Effector CD8-positive, alpha-beta T cell (primary cell): ENCODE results near the gene ADCY3.

Experiments used
- DNase-seq: peaks from one replicate; lab custom pipeline; 2025; lab: John Stamatoyannopoulos, UW

The ADCY3 gene

DNA sequence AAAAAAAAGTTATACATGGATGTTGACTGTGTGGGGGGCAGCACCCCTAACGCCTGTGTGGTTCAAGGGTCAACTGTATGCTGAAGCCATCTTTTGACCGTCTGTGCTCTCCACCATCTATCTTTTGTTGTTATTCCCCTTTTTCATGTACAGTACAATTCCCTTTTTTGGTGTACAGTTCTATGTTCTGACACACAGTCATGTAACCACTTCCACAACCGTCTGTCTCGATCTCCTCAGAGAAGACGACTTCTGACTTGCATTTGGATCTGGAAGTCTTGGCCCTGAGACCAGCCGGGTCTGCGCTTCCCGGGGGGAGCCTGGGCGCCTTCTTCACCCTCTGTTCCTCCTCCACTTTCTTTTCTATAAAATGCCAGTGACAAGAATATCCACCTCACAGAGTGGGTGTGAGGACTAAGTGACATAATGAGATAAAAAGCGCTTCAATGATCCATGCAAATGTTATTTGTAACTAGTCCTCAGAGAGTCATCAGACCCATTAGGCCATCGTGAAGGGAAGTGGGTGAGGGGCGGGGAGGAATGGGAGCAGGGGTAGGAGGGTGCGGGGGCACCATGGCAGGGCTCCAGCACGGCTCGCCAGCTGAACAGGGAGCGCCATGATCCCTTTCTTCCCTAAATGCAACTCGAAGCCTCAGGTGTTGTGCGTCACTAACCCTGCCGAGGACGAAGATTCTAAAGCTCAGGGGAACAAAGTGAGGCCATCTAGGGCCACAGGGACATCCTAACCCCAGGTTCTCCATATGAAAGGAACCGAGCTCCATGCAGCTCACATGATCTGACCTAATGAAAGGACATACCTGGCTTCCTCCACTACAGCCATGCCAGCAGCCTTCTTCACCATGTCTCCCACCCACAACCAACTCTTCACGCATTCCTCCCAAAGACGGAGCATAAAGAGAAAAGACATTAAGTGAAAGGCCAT is 16.6 kb downstream of the ADCY3 start:
- DNase-seq: no peak

GRCh38 chr2:24899361-24899910 is 20.6 kb downstream of the ADCY3 start:
- DNase-seq: no peak

GRCh38 chr2:24898122-24899109 is 21.6 kb downstream of the ADCY3 start:
- DNase-seq: no peak

GRCh38 chr2:24894750-24895149 is 25.3 kb downstream of the ADCY3 start:
- DNase-seq: no peak

DNA sequence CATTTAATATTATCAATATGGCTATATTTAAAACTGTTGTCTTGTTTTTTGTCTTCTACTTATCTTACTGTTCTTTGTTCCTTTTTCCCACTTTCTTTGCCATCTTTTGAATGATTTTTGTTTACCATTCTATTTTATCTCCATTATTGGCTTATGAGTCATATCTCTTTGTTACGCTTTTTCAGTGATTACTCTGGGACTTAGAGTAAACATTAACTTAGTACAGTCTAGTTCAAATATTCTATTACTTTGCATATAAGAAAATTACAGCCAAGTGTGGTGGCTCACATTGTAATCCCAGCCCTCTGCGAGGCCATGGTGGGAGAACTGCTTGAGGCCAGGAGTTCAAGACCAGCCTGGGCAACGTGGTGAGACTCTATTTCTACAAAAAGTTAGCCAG is 26.1 kb downstream of the ADCY3 start:
- DNase-seq: no peak

DNA sequence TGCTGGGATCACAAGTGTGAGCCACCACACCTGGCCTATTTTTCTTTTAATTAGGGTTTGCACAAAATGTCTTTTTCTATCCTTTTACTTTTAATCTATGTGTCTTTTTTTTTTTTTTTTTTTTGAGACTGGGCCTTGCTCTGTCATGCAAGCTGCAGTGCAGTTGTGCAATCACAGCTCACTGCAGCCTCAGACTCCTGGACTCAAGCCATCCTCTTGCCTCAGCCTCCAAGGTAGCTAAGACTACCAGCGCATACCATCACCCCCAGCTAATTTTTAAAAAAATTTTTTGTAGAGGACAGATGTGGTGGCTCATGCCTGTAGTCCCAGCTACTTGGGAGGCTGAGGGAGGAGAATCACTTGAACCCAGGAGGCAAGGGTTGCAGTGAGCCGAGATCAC is 27.1 kb downstream of the ADCY3 start:
- DNase-seq: no peak

- no peak for DNase-seq
These were observed 28.8 kb downstream of the ADCY3 start for GRCh38 chr2:24891201-24891600.

GRCh38 chr2:24889221-24889620 is 30.8 kb downstream of the ADCY3 start:
- no peak for DNase-seq

DNA sequence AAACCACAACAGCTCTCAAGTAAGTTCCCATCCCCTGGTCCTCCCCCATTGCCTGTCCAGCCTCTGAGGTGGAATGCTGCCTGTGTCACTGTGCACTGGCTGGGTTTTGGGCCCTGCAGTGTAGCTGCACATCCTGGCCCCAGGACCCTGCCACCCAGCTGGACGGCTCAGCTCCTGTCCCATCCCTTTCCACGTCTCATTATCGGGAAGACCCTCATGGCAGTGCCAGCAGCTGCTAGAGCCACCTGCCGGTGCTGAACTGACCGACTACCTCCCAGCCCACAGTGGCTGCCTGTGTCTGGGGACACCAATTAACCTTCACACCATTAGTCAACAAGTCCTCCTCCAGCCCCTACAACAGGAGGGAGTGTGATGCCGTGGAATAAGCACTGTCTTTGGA is 31.9 kb downstream of the ADCY3 start:
- DNase-seq: no peak

- no peak for DNase-seq
These were observed 32.6 kb downstream of the ADCY3 start for GRCh38 chr2:24887307-24887874.

GRCh38 chr2:24886691-24887304 is 33.2 kb downstream of the ADCY3 start:
- no peak for DNase-seq

DNA sequence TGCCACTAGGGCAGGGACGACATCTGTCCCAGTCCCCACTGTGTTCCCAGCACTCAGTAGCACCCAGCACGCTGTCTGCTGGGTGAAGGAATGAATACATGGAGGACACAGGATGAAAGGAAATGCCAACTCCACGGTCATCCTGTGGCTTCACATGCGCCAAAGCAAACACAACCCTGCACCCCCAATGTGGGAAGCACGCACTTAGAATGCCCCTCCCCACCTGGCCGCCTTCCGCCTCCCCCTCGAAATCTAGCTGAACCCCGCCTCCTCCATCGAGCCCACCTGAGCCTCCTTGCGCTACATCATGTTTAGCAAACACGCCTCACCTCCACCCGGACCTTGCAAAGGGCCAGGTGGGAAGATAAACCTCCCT is 33.9 kb downstream of the ADCY3 start:
- no peak for DNase-seq

DNA sequence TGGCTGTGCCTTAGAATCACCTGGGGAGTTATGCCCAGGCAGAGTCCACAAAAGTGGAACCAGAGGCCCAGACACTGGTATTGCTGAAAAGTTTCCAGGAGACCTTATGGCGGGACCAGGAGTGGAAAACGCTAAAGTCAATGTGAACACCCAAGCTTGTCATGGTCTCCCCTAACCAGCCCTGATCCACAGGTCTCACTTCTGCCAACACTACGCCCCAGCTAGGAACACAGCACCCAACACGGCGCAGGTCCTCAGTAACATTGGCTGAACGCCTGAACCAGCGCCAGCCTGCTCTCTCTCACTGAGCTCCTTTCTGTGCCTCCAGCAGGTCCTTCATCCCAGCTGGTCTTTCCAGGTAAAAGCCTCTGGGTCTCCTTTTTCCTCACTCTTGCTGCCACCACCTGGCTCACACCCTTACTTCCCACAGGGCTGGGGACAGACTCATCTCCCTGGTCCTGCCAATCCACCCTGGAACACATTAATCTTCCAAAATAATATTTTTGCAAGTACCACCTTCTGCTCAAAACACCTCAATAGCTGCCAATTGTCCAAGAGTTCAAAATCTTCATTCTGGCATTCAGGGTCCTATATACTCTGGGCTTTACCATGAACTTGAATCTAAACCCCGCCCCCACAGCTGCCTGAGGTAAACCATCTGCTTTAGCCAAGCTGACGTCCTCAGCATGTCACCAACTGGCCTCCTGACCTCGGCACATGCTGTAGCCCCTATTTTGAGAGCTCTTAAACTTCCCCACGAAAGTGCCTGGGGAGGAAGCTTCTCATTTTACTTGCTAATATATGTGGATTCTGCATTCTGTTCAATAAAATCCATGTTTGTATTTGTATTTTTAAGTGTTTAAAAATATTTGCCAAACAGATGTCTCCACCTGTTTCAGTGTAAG is 34.6 kb downstream of the ADCY3 start:
- DNase-seq: no peak

GRCh38 chr2:24883946-24884345 is 36.1 kb downstream of the ADCY3 start:
- no peak for DNase-seq

DNA sequence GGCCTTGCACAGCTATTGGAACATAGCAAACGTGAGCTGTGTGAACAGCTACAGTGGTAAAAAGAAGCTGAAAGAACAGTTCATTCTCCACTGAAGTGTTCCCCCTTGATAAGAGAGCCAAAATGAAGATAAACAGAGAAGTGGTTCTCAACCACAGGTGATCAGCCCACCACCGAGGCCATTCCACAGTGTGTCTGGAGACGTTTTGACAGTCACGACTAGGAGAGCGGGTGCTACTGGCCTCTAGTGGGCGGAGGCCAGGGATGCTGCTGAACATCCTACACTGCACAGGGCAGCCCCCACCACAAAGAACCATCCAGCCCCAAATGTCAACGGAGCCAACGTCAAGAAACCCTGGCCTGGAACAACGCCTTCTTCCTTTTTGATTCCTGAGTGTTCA is 38.4 kb downstream of the ADCY3 start:
- DNase-seq: no peak

- DNase-seq: no peak
These were observed 38.9 kb downstream of the ADCY3 start for GRCh38 chr2:24881158-24881557.

DNA sequence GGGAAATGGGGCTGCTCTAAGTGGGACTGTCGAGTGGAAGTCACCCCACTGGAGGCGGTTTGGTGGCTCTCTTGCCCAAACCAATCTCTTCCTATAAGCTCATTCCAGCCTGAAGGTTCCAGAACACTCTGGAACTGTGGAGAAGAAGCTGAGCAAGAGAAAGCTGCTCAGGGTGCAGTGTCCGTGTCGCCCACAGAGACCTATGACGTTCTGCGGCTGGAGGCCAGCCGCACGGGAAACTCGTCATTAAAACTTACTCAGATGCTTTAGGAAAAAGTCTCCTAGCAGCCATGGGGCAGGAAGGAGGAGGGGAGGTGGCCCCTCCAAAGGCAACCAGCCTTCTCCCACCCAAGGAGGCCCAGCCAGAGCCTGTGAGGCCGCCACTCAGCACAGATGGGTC is 41.7 kb downstream of the ADCY3 start:
- DNase-seq: no peak

- no peak for DNase-seq
These were observed 42.4 kb downstream of the ADCY3 start for GRCh38 chr2:24877646-24878045.

DNA sequence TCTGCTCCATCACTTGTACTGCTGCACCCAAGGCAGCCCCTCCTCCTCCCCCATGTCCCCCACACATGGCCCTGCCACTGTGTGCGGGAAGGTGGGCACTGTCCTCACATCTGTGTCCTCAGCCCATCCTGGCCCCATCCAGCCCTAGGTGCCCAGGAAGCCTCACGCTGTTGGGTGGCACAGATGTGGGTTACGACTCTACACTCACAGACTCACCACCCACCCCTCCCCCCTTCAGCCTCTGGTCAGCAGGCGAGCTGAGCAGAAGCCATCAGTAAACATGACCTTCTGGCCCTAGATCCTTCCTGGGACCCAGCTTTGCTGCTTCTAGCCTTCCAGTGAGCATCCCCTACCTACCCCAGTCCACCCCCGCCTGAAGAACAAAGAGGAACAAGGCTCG is 43.0 kb downstream of the ADCY3 start:
- DNase-seq: no peak

- no peak for DNase-seq
These were observed 44.1 kb downstream of the ADCY3 start for GRCh38 chr2:24875901-24876300.

GRCh38 chr2:24875272-24875671 is 44.8 kb downstream of the ADCY3 start:
- no peak for DNase-seq
